Measurements from ENCODE around the gene GPX3.

DNA sequence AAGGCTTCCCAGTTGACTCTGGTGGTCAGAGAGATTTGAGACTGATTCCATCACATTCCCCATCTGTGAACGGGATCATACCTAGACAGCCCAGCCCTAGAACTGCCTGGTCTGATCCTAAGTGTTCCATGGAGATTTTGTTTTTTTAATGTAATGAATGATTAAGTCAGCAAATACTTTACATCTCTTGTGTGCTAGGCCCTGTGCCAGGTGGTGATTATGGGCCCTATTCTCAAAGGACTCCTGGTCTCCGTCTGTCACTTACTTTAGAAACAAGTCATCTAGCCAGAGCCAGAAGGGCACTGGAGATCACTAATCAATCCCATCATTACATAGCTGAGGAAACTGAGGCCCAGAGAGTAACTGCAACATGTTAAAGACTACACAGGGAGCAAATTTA lies 1.1 kb upstream of the GPX3 start:
- TF ChIP-seq, protein P1, sequence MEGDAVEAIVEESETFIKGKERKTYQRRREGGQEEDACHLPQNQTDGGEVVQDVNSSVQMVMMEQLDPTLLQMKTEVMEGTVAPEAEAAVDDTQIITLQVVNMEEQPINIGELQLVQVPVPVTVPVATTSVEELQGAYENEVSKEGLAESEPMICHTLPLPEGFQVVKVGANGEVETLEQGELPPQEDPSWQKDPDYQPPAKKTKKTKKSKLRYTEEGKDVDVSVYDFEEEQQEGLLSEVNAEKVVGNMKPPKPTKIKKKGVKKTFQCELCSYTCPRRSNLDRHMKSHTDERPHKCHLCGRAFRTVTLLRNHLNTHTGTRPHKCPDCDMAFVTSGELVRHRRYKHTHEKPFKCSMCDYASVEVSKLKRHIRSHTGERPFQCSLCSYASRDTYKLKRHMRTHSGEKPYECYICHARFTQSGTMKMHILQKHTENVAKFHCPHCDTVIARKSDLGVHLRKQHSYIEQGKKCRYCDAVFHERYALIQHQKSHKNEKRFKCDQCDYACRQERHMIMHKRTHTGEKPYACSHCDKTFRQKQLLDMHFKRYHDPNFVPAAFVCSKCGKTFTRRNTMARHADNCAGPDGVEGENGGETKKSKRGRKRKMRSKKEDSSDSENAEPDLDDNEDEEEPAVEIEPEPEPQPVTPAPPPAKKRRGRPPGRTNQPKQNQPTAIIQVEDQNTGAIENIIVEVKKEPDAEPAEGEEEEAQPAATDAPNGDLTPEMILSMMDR (IDR thresholded peaks at IDR 0.05) = no peak
- no peak for TF ChIP-seq POLR2A (IDR thresholded peaks at IDR 0.05)
